Activated CD4-positive, alpha-beta T cell treated with anti-CD3 and anti-CD28 coated beads, Interleukin-2, amount 50 U/mL, for 16 hours (primary cell): ENCODE measurements around the gene TRABD.
A peak's percentile ranks its signal among the peaks of the same experiment; 100 is the strongest.
"Not testable (repeated sequence)": the region's sequence is repeated elsewhere in the genome, so short reads cannot be mapped to it uniquely, and the experiment has no call there.

Experiments used
- DNase-seq: peaks from one replicate; pipeline ENCODE4 v3.0.0-alpha.2; 2020

TRABD gene

DNA sequence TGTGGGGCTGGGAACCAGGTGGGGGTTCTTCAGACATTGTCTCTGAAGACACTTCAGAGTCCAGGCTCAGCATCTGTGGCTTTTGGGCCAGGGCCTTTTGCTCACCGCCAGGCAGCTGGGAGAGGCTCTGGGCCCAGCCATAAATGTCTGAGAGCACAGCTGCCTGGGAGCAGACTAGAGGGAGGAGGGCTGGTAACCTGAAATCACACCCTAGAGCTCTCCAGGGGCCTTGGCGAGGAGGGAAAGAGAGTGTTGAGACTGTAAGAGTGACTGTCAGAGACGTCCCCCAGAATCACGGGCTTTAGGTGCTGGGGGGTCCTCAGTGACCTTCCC lies 4.1 kb downstream of the TRABD start:
- peak; percentile 37 for DNase-seq

DNA sequence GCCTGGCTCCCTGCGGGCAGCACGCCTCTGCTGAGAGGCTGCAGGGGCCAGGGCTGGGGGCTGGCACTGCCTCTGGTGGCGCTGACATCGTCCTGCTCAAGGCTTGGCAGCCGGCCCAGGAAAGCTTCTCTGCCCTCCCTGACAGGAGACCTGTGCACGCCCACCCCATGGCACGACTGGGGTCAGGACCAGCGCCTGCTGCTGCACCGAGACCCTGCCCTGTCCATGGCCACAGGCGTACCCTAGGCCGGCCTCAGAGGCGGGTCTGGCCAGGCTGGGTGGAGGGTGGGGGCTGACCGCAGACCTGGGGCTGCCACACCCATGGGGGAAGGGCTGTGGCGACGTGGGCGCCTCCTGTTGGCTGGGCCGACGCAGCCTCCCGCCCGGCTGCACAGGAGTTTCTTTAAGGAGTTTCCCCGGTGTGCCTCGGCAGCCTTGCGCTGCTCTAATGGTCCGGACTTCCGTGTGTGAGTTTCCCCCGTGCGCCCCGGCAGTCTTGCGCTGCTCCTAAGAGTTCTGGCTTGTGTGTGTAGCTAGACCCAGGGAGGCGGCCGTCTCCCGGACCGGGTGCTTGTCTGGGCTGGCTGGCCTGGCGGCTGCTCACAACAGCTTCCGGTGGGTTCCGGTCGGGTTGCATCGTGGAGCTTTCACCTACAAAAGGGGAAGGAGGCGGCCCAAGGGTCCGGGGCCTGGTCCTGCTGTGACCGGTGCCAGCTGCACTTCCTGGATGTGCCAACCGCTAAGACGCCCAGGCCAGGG lies 4.6 kb downstream of the TRABD start:
- peak; percentile 86 for DNase-seq

DNA sequence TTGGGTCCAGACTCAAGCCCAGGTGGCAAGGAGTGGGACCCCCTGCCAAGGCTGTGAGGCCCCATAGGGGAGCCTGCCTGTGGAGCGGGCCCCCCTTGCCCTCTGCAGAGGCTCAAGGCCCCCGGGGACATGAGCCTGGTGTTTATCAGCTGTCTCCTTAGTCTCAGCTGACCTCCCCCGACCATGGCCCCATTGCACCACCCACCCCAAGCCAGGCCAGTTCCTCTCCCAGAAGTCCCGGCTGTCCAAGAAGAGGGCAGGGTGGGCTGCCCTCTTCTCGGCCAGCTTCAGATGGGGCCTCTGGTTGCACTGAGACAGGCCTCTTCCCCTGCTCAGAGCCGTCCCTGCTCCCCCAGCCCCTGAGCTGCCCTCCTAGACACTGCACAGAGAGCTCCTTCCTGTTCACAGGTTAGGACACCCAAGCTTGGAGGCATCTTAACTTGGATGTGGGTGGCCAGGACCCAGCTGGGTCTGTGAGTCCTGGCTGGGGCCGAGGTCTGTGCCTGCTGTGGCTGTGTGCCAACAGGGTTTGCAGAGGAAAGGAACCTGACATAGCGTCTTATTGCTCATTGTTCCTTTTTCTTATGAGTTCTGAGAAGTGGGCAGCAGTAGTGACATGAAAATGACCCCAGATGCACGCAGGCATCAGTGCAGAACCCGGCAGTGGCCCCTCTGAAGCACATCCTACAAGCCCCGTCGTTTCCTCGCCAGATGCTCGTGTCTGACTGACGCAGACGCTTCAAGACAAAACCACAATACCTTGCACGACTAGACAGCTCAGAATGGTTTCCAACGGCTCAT lies 5.4 kb downstream of the TRABD start:
- DNase-seq, result peak; percentile 80

DNA sequence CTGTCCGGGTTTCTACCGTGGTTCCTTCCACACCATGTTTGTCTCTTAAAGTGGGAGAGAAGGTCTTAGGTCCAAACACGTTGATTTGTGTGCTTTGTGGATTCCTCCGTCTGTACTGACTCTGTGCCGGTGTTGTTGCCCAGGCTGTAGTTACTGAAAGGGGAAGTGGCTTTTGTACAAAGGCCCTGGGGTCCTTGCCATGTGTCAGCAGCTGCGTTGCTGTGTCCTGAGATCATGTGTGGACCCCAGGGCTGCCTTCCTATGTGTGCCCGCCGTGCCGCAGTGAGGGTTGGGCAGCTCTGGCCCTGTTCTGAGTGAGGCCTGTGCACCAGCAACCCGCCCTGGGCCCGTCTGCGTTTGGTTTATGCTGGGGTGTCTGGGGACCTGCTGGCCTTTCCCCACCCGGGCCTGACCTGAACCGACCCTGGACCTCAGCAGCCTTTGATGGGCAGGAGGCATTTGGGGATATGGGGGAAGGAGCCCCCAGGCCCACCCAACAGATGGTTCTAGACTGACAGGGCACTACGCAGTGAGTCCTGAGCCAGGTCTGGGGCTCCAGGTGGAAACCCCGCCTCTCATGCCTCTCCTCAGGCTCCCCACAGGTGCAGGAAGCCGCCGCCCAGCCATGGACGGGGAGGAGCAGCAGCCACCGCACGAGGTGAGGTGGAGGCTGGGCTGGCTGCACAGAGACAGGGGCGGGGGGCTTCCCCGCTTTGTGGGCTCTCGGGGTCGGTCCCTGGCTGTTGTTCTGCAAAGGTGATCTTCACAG lies 6.9 kb downstream of the TRABD start:
- DNase-seq, result no peak

DNA sequence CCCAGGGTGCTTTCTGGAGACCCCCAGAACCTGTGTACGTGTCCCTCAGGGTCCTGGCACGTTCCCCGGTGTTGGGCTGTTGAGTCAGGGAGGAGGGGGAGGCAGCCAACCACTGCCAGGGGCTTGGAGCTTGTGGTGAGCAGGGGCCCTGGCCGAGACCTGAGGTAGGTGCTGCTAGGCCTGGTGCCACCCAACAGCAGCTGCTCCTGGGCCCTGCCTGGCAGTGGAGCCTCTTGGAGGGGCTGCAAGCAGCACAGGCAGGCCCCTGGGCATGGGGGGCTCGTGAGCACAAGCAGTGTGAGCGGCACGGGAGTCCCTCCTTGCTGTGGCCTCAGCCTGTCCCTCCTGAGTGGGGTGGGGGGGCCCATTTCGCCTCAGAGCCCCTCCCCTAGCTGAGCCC lies 7.9 kb downstream of the TRABD start:
- no peak for DNase-seq

DNA sequence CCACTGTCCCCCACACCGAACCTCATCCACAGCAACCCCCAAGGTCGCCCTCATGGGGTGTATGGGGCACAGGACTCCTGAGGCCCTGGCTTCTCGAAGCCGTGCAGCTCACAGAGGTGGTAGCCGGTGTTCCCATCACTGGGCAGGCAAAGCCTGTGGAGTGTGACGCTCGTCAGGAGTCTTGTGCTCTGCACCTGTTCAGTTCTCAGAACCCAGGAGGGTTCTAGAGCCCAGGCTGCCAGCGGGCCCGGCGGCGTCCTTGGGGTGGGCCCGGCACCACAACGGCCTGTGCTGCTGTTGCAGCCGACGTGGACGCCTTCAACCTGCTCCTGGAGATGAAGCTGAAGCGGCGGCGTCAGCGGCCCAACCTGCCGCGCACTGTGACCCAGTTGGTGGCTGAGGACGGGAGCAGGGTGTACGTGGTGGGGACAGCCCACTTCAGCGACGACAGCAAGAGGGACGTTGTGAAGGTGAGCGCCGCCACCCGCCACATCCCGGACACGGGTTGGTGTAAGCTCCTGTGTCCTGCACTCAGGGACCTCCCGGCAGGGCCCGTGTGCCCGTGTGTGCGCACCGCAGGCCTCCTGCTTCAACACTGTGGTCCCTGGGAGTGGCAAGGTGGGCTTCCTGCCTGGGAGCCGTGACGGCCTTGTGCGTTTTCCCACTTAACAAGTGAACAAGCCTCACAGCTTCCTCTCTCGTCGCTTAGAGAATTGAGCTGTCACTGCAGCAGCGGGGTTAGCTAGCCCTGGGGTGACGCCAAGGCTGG lies 8.5 kb downstream of the TRABD start:
- no peak for DNase-seq

DNA sequence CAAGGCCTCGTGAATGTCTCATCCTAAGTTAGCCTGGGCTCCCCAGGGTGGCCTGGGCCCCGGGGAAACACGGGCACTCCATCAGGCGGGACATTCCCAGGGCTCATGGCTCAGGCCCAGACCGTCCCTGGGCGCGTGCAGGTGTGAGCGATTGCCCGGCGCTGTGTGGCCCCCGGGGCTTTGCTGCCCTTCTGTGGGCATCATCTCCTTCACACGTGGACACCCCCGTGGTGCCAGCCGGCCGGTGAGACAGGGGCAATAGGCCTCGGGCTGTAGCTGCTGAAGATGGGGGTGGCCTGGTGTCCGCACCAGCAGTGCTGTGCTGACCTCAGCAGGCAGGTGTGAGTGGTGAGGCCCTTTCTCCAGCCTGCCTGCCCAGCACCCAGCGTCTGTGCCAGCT lies 10.5 kb downstream of the TRABD start:
- DNase-seq, result no peak

DNA sequence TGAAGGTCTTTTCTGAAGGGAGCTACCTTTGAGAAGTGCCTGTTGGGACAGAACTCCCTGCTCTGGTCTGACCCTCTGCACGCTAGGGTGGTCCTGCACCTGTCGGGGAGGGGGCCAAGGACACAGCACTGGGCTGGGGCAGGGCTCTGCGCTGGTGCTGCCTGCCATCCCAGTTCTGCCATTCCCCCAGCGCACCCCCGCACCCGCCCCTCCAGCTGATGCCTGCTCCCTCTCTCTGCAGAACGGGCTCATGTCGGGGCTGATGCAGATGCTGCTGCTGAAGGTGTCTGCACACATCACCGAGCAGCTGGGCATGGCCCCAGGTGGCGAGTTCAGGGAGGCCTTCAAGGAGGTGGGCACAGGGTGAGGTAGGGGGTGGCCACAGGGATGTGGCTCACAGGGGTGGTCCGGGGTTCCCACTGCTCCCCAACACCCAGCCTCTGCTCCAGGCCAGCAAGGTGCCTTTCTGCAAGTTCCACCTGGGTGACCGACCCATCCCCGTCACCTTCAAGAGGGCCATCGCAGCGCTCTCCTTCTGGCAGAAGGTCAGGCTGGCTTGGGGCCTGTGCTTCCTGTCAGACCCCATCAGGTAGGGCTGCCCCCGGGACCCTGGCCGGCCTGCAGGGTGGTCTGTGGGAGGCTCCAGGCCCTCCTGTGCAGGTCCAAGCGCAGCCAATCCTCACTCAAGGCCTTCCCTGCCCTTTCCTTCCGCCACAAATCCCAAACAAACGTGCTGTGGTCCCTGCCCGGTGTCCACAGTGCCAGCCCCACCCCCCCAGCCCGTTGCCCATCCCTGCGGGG lies 11.5 kb downstream of the TRABD start:
- DNase-seq, result no peak

DNA sequence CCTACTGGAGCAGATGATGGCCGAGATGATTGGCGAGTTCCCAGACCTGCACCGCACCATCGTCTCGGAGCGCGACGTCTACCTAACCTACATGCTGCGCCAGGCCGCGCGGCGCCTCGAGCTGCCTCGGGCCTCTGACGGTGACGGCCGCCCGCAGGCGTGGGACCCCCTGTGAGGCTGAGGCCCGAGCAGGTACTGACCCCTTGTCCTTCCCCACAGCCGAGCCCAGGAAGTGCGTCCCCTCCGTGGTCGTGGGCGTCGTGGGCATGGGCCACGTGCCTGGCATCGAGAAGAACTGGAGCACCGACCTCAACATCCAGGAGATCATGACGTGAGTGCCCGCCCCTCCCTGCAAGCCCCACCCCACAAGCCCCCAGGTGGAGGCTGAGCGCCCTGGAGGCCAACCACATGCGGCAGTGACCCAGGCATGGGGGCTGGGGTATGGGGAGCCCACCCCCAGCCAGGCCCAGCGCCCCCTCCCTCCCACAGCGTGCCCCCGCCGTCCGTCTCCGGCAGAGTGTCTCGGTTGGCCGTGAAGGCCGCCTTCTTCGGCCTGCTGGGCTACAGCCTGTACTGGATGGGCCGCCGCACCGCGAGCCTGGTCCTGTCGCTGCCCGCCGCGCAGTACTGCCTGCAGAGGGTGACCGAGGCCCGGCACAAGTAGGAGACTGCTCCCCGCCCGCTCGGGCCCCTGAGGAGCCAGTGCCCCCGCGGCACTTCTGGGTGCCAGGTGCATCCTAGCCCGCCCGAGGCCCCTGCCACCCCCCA lies 12.3 kb downstream of the TRABD start:
- DNase-seq, result no peak

DNA sequence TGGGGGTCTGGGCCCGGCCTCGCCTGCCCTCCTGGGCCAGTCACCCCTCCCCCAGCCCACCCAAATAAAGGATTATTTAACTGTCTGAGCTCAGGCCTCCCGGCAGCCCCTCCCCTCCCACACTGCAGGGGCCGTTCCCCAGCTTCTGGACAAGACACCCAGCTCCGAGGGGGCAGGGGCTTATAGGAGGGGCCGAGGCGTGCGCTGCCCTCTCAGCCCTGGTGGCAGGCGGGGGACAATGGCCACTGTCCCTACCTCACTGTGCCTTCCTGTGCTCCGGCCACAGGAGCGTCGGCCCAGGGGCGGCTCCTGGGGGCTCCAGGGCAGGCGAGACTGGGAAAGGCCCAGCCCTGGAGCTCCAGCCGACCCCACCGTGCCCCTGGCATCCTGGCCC lies 12.9 kb downstream of the TRABD start:
- DNase-seq, result no peak

DNA sequence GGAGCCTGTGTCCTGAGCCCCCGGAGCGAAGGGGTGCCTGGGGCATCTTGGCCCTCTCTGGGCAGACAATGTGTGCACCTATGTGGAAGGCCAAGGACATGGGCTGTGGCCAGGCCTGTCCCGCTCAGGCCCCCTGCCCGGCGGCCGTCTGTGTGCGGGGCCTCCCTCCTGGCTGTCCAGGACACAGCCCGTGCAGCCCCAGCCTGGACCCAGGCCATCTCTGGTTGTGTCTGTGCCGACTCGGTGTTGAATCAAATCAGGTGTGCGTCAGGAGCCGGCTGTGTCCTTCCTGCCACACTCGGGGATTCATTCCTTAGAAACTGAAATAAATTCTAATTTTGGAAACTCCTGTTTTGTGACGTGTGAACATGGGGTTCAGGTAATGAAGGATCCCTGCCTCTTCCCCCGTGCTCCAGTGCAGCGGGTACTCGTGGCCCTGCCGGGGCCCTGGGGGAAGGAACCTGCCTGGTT lies 13.6 kb downstream of the TRABD start:
- DNase-seq, result no peak

DNA sequence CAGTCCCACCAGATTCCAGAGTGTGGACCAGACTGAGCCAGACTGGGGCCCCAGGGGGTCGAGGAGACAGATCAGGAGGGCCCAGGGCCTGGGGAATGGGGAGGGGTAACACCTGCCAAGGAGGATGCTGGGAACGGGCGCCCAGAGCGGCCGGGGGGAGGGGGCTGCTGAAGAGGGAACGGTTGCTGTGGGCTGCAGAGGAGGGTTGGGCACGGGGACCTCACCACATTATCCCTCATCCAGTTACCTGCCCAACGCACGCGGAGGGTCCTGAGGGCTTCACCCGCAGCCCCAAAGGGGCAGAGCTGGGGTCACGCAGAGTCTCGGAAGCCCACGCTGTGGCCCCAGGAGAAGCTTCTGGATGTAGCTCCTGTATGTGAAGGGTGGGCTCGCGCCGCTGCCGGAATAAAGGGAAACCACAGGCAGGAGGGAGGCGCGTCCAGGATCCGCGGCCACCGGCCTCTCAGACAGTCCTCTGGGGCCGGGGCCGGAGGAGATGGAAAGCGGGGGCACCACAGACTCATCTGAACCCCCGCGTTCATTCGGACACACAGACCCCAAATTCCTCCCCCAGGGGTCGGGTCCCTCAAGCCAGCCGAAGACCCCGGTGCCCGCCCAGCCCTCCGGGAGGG lies 14.2 kb downstream of the TRABD start:
- DNase-seq, result no peak

DNA sequence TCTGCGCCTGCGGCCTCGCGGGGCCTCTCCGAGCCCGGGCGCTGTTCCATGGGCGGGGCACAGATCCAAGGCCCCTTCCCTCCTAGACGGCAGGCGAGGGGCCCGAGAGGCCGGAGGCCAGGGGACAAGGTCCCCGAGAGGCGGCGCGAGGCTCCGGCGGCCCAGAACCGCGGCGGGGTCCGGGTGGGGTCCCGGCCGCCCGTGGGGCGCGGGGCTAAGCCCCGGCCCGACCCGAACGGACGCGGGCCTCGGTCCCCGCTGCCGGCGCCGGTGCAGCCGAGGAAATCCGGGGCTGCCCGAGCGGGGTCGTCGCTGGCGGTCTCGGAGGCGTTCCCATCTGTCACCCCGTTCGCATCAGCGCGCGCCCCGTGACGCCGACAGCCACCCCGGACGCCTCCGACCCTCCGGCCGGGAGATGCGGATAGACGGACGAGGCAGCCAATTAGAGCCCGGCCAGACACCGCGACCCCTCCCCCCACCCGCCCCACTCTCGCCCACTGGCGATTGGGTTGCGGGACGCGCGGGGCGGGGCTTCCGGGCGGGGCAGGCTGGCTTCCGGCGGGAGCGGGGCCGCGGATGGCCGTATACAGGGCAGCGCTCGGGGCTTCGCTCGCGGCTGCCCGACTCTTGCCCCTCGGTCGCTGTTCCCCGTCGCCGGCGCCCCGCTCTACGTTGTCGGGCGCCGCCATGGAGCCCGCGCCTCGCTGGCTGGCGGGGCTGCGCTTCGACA lies 14.9 kb downstream of the TRABD start, which contains the start of gene SELENOO:
Gene SELENOO, plus strand, starts transcription at position 551 of the 730 bp plus-strand sequence. Its CDS starts 26 bp downstream, at position 577.
- peak; percentile 94 for DNase-seq

DNA sequence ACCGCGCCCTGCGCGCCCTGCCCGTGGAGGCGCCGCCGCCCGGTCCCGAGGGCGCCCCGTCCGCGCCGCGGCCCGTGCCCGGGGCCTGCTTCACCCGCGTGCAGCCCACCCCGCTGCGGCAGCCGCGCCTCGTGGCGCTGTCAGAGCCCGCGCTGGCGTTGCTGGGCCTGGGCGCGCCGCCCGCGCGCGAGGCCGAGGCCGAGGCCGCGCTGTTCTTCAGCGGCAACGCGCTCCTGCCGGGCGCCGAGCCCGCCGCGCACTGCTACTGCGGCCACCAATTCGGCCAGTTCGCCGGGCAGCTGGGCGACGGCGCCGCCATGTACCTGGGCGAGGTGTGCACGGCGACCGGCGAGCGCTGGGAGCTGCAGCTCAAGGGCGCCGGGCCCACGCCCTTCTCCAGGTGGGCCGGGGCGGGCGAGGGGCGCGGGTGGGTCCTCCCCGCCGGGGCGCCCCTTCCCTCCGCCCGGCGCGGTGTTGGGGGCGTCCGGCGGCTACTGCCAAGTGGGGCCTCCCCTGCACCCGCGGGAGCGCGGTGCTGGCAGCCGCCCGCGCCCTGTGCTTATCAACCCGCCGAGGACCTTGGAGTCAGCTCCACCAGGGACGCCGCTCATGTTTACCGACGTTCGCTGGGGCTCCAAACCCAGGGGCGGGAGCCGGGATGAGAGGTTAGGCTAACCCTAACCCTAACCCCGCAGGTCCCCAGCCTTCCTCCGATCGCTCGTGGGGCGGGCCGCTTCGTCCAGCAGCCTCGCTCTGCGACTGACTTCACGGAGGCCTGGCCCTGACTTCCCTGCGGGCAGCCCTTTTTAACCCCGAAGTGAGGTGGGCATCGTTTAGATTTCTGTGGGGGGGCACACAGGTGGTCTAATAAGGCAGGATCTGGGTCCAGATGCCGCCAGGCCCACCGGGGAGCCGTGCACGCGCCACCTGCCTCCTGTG lies 15.7 kb downstream of the TRABD start:
- DNase-seq, result no peak

DNA sequence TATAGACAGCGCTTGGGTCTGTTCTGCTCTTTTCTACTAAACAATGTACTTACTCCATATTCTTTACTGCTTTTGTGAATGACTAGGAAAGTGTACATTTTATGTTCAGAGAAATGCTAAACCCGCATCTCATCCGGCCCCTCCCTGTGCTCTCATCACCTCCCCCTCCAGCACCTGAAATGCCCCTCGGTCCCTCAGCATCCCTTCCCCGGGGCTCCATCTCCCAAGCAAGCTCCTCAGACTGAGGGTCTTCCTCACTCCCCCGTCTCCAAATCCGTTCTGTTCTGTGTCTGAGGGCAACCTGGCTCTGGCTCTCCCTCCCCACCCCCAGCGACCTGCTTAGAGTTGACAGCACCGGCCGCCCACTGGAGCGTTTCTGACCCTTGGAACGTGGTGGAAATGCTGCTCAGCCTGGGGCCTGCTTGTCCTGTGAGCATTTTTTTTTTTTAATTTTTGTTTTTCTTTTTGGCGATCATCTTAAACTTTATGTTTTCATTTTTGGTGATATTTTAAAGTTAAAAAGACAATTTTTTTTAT lies 16.5 kb downstream of the TRABD start:
- no peak for DNase-seq

DNA sequence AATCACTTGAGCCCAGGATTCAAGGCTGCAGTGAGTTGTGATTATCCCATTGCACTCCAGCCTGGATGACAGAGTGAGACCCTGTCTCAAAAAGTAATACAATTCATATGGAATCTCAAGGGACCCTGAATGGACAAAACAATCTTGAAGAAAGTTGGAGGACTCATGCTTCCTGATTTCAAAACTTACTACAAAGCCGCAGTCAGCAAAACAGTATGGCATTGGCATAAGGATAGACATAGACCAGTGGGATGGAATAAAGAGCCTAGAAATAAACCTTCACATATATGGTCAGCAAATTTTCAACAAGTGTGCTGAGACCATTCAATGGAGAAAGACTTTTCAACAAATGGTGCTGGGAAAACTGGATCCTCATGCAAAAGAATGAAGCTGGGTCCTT lies 17.6 kb downstream of the TRABD start:
- DNase-seq, result no peak

DNA sequence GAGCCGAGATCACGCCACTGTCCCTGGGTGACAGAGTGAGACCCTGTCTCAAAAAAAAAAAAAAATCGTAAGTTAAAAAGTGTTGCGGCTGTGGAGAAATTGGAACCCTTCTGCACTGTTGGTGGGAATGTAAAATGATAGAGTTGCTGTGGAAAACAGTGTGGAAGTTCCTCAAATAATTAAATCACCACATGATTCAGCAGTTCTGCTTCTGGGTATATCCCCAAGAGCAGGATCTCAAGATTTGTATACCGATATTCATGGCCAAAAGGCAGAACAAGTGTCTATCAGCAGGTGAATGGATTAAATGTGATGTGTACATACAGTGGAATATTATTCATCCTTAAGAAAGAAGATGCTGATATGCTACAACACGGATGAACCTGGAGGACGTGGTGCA lies 18.9 kb downstream of the TRABD start:
- no peak for DNase-seq

DNA sequence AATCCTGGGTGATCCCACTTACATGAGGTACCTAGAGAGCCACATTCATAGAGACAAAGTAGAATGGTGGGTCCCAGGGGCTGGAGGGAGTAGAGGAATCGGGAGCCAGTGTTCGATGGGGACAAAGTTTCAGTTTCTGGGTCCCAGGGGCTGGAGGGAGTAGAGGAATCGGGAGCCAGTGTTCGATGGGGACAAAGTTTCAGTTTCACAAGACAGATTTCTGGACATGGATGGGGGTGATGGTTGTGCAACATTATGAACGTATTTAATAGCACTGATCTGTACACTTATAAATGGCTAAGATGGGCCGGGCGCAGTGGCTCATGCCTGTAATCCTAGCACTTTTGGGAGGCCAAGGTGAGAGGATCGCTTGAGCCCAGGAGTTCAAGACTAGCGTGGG lies 19.3 kb downstream of the TRABD start:
- not testable (repeated sequence) for DNase-seq
